HG03571 (cell line): ENCODE measurements around the gene TRIM27.
"Not testable (repeated sequence)": the region's sequence is repeated elsewhere in the genome, so short reads cannot be mapped to it uniquely, and the experiment has no call there.

Experiments
- ATAC-seq: cut with Tn5 transposase; IDR thresholded peaks from one replicate; pipeline ENCODE4 v1.9.1; 2021; ENCODE audit not compliant: unreplicated experiment

TRIM27 gene

DNA sequence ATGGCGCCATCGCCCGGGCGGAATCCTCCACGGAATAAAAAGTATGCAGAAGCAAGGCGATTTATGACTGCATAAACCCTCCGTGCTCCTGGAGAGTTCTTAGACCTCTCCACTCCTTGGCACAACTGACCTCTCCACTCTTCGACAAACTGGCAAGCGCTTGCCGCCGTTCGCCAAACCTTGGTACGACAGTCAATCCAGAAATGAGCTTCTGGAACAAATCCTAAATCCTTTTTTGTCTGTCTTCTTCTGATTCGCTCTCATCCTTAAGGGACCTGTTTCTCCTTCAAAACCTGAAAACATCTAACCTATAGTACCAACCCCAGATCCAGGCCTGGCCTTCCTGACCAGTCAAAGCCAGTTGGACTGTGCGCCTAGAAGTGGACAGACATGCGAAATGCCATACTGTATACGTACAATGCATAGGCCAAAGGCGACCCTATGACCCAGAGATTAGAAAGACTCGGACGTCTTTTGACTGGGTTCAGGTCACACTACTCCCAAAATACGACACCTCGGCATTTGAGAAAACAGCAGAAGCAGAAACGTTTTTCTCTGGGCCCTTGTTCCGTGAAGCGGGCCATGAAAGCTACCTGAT is 59.4 kb downstream of the TRIM27 start:
- no peak for ATAC-seq

- ATAC-seq = no peak
These were observed 60.0 kb downstream of the TRIM27 start for GRCh38 chr6:28863604-28864325.

DNA sequence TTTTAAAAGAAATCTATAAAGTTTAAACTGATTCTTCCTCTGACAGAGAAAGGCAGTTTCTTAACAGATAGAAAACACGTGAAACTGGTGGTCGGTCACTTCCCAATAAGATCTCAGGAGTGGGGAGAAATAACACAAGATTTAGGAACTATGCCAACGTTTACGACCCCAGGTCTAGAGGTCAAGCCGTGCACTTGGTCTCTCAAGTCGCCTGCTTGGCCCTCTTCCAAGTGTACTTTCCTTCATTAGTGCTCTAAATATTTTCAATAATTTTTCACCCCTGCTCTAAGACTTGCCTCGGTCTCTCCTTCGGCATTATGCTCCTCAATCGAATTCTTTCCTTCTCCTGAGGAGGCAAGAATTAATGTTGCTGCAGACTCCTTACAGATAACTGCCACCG is 61.7 kb downstream of the TRIM27 start:
- ATAC-seq = no peak

DNA sequence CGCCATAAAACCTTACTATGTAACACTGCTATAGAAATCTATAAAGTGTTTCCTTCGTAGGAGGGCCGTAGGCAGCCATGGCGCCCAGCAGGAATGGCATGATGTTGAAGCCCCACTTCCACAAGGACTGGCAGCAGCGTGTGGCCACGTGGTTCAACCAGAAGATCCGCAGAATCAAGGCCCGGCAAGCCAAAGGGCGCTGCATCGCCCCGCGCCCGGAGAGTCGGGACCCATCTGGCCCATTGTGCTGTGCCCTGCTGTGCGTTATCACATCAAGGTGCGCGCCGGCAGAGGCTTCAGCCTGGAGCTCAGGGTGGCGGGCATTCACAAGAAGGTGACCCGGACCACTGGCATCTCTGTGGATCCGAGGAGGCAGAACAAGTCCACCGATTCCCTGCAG is 62.4 kb downstream of the TRIM27 start:
- ATAC-seq = no peak

- no peak for ATAC-seq
These were observed 63.2 kb downstream of the TRIM27 start for GRCh38 chr6:28860581-28860980.

- ATAC-seq = no peak
These were observed 64.8 kb downstream of the TRIM27 start for GRCh38 chr6:28858963-28859362.

DNA sequence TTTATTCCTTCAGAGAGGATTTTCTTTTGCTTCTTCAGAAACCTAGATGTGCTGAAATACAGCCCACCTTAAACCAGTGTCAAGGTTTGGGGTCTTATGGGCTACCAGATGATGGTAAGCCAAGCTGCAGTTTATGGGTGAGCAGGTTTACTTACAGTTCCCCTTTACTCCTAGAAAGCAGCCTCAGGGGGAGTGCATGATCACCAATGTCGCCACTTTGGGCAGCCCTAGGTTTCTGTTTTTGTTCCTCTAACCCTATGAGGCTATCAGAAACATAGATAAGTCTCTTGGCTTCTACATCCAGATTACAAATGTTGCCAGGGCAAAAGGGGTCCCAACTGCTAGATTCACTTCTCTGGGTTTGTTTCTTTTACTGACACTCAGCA is 67.2 kb downstream of the TRIM27 start:
- no peak for ATAC-seq

- ATAC-seq = not testable (repeated sequence)
These were observed 69.4 kb downstream of the TRIM27 start for GRCh38 chr6:28854405-28854804.
